GM18526 (cell line): ENCODE data around the gene HOXD8.

Experiments used
- POLR2A ChIP-seq: IDR thresholded peaks from 3 replicates; pipeline ENCODE4 v1.6.1; 2011; ENCODE audit not compliant: insufficient read length; ENCODE audit errors: extremely low read depth

The HOXD8 gene

DNA sequence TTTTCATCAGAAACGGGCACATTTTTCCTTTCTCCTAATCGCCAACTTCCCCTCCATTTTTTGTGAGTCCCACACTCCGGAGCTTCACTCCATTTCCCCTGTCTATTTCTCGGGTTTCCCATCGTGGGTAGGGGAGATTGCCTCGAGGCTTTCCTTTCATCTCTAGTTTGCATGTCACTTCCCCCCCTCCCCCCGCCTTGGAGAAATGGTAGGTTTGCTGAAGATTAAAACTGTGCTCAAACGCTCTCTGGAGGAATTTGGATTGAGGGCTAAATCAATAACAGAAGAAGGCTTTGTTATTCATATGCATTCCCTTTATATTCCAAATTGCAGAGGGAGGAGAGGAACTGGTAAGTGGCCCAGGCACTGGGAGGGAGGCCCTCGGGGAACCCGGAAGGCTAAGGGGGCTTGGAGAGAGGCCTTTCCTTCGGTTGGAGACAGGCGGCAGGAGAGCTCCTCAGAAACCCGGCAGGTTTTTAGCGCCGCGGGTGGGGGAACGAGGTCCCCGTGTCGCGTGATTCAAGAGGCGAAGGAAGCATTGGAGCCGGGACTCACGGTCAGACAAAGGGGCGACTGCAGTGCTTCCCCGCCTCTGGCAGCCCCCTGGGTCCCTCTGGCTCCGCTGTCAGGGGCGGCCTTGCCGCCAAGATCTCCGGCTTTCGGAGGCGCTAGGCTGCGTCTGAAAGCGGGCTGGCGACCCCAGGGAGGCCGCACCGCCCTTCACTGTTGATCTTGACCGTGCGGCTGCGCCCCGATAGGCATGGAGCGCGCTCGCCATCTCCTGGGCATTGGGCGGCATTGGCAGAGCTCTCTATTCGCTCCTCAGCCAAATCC lies 32.3 kb upstream of the HOXD8 start:
- no peak for TF ChIP-seq POLR2A

DNA sequence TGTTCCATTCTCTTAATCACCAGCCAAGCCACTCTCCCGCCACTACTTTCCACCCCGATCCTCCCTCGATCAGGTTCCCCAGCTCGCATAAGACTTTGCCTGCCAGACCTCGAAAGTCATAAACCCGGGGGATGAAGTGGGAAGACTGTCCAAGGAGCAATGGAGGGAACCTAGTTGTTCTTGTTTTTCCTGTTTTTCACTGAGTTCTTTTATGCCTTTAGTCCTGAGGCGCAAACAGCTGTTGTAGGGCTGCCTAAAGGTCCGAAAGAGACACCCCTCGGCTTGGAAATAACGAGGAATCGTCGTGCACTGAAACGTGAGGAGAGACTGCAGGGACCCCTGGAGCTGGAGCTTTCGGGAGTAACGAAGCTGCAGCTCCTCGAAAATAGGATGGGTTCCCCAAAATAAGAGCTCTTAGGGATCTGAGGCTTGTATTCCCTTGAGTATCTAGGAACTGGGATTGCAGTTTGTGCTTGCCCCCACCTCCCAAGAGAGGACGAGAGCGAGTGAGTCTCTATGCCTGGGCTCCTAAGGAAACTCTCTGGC lies 31.6 kb upstream of the HOXD8 start:
- no peak for TF ChIP-seq POLR2A

GRCh38 chr2:176098366-176099158 lies 30.9 kb upstream of the HOXD8 start:
- TF ChIP-seq POLR2A, result no peak

GRCh38 chr2:176099159-176099727 lies 30.3 kb upstream of the HOXD8 start:
- no peak for TF ChIP-seq POLR2A

DNA sequence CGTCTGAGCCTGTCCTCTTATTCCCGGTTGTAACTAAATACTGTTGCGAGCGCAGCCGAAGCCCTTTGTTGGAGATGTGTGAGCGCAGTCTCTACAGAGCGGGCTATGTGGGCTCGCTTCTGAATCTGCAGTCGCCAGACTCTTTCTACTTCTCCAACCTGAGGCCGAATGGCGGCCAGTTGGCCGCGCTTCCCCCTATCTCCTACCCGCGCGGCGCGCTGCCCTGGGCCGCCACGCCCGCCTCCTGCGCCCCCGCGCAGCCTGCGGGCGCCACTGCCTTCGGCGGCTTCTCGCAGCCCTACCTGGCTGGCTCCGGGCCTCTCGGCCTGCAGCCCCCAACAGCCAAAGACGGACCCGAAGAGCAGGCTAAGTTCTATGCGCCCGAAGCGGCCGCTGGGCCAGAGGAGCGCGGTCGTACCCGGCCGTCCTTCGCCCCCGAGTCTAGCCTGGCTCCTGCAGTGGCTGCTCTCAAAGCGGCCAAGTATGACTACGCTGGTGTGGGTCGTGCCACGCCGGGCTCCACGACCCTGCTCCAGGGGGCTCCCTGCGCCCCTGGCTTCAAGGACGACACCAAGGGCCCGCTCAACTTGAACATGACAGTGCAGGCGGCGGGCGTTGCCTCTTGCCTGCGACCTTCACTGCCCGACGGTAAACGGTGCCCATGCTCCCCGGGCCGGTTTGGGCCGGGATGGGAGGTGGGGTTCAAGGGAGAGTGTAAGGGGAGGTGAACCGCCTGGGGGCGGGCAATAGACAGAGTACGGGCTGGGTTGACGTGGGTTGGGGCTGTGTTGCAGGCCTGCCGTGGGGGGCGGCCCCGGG lies 29.6 kb upstream of the HOXD8 start, which contains the start of gene HOXD12:
TSS of gene HOXD12 (plus strand) at position 68 of the 819 bp plus-strand sequence. CDS start at position 75, 7 bp downstream.
- TF ChIP-seq POLR2A, result no peak

DNA sequence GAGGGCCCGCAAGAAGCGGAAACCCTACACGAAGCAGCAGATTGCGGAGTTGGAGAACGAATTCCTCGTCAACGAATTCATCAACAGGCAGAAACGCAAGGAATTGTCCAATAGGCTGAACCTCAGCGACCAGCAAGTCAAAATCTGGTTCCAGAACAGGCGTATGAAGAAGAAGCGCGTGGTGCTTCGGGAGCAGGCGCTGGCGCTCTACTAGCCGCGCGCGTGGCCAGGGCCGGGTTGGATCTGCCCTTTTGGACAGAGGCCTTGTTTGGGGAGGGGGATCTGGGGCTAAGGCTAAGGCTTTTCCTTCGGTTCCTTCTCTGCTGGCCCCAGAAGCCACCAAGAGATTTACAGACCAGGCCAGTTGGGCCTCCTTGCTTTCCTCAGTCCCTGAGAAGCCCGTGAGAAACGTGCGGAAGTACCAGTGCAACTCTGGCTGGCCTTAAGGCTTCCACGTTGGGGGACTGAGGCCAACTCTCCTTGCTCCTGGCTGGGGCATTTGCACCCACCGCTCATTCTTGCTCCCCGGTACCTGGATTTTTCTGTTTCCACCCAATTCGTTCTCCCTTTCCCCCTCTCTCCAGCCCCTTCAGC lies 28.9 kb upstream of the HOXD8 start:
- no peak for TF ChIP-seq POLR2A

DNA sequence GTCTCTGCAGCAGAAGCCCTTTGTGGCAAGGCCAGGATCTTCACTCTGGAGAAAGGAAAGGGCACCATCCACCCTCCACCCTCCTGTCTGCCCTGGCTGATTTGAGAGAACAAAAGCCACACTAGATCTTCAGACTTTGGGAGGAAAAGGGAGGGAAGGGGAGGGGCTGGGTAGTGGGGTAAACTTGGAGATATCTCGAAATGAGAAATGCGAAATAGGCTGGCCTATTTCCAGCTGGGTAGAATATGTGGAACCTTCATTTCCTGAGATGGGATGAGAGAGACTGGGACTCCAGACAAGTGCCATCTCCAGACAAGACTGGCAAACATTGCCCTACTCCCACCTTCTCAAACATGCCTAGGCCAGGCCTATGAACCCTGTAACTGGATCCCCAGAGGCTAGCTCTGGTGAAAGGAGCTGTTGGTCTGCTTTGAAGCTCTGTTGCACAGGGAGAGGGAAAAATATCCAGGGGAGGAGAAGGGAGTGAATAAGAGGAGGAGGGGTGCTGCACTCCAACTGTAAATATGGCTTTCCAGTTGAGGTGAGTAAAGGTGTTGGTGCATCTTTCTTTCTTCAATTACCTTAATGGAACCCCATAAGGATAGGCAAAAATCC lies 28.2 kb upstream of the HOXD8 start:
- TF ChIP-seq POLR2A, result no peak

DNA sequence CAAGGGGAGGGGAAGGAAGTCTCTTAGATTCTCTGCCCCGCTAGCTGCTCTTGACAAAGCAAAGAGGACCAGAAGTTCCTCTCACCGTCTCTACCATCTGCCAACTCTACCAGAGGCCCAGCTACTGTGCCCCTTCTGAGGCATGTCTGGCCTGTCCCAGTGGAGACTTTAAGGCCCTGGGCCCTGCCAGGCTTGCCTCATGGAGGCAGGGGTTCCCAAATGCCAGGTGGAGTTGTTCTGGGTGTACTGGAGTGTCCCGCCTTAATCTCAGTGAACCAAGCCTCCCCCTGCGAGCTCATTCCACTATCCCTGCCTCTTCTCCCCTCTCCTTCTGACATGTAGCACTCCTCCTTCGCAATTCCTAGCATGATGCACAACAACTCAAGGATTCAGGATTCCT lies 27.7 kb upstream of the HOXD8 start:
- TF ChIP-seq POLR2A, result no peak

GRCh38 chr2:176102309-176102866 lies 27.1 kb upstream of the HOXD8 start:
- TF ChIP-seq POLR2A, result no peak

DNA sequence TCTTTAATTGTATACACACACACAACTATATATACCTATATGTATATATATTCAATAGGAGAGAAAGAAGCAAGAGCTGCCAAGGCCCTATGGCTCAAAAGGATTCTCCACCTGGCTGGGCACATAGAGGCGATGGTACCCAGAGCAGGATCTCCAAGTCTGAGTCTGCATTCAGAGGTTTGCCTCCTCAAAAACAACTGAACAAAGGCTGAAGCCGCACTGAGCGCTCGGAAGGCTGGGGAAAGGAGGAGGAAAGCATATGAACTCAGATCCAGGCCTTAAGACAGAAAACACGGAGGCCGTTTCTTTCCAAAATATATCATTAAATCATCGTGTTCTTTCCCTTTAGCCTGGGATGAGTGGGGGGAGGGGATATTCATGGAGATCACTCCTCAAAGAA lies 26.3 kb upstream of the HOXD8 start:
- no peak for TF ChIP-seq POLR2A

DNA sequence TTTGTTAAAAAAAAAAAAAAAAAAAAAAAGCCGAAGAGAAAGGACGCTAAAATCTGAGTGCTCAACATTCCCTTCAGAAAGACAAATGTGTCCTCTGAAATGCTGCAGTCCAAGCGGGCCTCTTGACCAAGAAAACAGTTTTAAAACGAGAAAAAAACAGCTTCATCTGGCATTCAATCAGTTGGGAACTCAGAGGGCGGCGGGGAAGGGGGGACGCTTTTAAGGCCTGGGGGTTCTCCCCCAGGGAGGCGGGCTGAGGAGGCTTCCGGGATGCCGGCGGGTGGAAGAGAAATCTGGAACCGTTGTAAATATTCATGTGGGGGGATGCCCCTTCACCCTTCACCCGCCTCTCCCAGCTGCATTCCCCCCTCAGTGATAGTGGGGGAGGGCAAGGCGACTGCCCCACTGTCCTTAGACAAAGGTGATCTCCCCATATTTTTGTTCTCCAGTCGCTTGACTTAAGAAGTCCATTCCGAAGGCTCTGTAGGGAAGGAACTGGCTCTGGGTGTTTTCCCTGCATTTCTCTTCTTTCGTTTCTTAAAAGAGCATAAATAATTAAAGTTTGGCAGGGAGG lies 25.7 kb upstream of the HOXD8 start:
- TF ChIP-seq POLR2A, result no peak

GRCh38 chr2:176104316-176105077 lies 25.0 kb upstream of the HOXD8 start:
- no peak for TF ChIP-seq POLR2A
